Activated effector memory CD4-positive, alpha-beta T cell treated with Interleukin-2 at 50 U/mL for 16 hours (primary cell): Measurements from ENCODE around the gene ASPHD1.
"Not testable (repeated sequence)": the region's sequence is repeated elsewhere in the genome, so short reads cannot be mapped to it uniquely, and the experiment has no call there.

ENCODE experiments used
- DNase-seq: peaks from one replicate; pipeline ENCODE4 v3.0.0-alpha.2; 2020

Gene ASPHD1

DNA sequence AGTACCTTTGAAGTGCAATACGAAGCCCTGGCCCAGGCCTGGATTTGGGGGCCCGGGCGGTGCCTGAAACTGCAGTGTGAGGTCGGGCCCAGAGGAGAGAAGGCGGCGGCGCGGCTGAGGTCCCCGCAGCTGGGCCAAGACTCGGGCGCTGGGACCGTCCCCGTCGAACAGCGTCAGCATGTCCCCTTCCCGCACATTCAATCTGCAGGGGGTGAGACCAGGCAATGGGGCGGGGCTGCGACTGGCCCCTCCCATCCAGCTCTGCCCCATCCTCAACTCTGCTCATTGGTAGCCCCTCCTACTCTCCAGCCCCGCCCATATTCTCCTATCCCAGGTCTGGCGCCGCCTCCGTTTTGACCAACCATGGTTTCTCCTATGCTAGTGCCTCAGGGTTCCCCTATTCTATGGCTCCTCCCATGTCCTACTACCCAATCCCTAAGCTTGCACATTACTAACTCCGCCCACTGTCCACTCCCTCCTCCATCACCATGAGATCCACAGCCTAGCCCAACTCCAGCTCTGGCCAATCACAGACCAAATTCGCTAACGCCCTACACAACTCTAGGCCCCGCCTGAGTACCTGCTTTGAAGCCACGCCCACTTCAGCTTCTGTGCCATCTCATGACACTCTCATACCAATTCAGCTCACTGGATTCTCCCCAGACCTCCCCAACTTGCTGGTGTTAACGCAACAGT lies 22.9 kb upstream of the ASPHD1 start:
- DNase-seq, result peak; percentile 2

DNA sequence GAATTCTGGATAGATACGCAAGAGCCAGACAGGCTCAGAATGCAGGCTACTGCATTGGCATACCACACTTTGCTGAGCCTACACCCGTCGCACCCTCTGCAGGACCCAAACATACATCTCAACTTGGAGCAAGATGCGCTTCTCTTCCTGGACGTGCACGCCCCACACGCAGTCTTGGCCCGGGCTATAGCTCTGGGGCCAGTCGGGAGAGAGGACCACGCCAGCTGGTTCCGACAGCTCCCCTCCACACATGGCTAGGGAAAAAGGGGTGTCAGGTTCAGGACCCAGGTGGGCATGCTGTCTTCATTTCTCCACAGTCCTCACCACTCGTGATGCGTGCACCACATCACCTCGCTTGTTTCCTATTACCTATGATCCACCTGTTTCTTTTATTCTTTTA lies 22.1 kb upstream of the ASPHD1 start:
- no peak for DNase-seq

DNA sequence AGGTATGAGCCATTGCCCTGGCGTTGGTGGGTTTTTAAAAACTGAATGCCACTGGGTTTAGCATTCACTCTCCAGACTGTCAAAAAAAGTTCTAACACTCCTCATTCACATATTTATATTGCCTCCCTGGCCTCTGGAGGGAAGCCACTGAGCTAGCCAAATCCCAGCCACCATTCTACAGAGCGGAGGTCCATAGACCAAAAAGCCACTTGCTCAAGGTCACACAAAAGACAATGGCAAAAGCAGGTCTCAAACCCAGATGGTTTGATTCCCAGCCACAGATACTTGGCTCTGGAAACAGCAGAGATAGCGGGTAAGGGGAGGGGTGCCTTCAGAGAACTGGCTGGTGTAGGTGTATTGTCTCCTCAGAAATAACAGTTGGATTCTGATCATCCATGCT lies 19.2 kb upstream of the ASPHD1 start:
- DNase-seq, result no peak

DNA sequence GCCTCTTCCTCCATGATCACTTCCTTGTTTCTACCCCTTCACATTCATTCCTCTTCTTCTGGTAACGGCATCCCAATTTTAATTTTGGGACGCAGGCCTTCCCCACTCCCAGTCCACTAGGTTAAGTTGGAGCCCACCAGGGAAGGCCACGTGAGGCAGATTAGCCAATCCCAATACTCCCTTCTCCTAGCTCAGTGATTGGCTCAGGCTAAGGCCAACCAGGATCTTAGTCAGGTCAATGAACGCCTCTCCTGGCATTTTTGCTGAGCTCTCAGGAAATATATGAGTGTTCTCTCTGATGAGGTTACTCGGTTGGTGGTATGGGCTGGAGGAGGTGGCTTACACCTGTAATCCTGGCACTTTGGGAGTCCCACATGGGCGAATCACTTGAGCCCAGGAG lies 16.3 kb upstream of the ASPHD1 start:
- DNase-seq, result no peak

DNA sequence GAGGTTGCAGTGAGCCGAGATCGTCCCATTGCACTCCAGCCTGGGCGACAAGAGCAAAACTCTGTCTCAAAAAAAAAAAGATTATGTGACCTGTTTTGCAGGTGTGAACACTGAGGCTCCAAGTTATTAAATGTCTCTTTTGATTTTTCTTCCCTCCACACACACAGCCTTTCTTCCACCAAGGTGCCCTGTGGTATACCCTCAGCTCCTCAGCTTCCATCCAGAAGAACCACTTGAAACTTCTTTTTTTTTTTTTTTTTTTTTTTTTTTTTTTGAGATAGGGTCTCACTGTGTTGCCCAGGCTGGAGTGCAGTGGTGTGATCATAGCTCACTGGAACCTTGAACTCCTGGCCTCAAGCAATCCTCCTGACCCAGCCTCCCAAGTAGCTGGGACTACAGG lies 10.9 kb upstream of the ASPHD1 start:
- DNase-seq, result not testable (repeated sequence)

DNA sequence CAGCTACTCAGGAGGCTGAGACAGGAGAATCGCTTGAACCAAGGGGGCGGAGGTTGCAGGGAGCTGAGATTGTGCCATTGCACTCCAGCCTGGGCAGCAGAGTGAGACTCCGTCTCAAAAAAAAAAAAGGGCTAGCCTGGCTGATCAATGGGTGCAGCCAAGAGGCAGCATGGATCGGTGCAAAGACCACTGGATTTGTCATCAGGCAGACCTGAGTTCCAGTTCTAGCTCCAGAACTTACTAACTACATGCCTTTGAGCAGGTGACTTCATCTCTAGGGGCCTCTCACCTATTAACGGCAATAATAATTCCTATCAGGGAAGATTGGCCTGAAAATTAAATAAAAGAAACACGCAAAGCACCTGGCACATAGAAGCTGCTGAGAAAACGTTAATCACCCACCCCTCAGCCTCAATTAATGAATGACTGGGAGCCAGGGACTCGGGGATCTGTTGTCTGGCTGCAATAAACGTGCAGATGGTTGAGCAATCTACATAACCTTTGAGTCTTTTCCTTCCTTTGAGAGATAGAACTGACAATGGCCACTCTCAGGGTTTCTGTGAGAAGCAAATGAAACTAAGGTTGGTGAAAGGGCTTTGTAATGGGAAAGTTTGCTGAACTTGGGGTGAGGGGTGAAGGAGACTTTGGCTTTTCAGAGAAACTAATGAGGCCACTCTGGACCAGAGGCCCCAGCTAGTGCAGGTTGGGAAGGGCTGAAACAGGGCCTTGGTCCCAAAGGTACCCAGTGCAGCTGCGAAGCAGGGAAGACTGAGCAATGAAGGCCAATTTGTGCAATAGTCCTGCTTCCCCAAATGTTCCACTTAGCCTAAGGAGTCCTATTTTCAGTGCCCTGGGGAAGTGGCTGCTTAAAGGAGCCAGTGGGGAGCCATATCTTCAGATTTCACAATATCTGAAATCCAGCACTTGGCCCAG lies 8.5 kb upstream of the ASPHD1 start:
- DNase-seq, result no peak

DNA sequence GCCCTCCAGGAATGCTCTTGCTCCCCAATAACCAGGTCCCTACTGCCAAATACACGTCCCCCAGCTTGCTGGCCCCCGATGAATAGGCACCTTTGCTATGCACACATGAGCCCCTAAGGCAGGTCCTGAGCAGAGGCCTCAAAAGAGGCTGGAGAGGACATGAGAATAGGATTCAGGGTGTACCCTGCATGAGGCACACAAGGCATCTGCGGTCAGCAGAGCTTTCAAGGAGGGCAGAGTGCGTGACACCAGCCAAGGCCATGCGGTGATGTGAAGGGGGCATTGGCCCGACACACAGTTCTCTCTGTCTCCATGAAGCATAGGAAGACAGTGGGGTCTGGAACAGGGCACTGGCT lies 7.9 kb upstream of the ASPHD1 start:
- DNase-seq, result no peak

DNA sequence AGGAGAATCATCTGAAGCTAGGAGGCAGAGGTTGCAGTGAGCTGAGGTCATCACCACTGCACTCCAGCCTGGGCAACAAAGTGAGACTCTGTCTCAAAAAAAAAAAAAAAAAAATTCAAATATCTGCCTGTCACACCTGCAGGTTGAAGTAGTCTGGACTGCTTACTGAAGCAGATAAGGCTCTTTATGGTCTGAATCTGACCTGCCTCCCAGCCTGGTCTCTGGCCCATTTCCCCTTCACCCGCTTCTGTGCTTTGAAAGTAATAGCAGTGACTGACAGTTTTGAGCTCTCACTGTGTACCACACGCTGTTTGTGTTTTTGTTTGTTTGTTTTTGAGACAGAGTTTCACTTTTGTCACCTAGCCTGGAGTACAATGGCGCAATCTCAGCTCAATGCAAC lies 6.7 kb upstream of the ASPHD1 start:
- no peak for DNase-seq

DNA sequence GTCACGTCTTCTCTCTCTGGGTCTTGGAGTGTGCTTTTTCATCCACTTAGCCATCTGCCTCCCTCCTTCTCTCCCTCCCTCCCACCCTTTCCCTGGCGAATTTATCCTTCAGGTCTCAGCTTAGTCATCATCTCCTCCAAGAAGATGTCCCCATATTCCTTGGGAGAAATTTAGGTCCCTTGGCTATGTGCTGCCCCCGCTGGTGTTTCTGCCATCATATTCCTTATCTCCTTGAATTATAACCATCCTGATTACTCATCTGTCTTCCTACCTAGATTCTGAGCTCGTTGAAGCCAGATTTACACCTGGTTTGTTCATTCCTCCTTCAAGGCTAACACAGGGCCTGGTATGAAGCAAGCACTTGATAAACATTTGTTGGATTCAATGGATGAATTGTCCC lies 5.9 kb upstream of the ASPHD1 start:
- no peak for DNase-seq

DNA sequence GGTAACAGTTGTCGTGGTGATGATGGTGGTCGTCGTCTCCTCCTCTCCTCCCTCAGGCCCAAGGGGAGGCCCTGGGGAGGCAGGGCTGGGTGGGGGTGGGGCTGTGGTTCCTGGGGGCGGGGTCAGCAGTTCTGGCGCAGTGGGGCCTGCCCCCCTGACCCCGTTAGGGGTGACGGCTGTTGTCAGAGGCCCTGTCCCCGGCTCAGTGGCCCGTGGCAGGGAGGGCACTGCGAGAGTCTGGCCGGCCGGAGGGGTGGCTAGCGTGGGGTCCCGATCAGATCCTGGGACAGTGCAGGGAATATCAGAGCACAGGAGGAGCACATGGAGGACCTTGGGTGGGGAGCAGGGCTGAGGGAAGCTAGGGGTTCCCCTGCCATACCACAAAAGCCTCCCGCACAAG lies 3.4 kb upstream of the ASPHD1 start:
- DNase-seq, result no peak

DNA sequence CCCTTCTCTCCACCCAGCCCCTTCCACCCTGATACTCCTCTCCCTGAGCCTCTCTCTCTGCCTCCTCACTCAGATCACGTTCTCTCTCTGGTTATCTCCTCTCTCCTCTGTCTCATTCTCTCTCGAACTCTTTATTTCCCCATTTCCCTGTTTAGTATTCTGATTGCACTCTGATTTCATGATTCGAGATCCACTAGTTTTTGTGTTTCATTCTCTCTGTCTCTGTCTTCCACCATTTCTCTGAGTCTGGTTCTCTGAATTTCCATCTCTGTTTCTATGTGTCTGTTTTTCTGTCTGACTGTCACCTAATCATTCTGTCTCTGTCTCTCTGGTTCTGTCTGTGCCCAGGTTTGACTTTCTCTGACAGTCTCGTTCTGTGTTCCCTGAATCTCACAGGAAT lies 3.0 kb upstream of the ASPHD1 start:
- DNase-seq, result no peak

DNA sequence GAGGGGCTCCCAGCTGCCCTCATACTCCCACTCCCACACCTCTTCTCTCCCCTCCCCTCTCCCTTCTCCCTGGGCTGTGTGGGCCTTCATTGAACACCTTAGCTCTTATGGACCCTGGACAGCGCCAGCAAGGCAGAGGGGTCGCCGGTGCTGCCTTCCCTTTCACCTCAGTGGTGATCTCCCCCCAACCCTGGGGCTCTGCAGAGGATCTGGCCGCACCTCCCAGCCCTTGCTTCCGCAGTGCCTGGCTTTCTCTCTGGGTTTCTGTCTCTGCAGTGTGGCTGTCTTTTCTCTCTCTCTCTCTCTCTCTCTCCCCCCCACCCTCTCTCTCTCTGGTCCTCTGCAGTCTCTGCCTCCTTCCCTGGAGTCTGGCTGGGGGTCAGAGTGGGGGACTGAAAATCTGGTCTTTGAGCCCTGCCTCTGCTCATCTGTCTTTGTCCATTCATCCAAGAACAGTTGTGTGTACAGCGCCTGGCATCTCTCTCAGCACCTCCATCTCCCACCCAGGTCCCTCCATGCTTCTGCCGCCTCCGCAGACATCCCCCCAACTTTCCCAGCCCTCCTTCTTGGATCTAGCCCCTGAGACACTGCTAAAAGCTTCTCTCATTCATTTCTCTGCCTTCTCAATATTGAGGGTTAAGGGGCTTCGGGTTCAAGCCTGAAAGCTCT lies 2.0 kb upstream of the ASPHD1 start:
- no peak for DNase-seq

DNA sequence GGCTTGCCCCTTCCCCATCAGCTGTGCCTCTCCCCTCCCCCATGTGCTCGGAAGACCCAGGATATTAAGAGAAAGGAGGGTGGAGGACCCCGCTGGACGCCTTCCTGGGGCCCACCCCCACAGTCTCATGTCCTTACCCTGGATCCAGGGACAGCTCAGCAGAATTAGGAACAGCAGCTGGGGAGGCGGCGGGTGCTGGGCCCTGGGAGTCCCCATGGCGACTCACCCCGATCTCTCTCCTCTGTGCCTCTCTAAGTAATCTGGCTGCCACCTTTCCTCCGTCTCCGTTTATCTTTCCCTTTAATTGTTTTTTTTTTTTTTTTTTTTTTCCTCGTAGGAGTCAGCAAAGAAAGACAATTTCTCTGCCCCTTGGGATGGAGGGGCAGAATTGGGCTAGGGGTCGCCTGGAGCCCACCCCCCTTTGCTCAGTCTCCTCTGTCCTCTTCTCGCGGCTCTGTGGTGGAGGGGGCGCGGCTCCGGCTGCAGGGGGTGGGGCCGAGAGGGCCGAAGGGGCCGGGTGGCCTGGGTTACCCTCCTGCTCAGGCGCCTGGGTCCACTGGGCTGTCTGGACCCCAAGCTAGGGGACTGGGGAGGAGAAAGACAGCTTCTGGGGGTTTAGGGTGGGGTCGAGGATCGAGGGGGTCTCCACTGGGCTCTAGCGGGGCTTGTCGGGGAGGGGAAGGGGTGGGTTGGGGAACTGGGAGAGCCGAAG lies 1.3 kb upstream of the ASPHD1 start:
- DNase-seq, result no peak

DNA sequence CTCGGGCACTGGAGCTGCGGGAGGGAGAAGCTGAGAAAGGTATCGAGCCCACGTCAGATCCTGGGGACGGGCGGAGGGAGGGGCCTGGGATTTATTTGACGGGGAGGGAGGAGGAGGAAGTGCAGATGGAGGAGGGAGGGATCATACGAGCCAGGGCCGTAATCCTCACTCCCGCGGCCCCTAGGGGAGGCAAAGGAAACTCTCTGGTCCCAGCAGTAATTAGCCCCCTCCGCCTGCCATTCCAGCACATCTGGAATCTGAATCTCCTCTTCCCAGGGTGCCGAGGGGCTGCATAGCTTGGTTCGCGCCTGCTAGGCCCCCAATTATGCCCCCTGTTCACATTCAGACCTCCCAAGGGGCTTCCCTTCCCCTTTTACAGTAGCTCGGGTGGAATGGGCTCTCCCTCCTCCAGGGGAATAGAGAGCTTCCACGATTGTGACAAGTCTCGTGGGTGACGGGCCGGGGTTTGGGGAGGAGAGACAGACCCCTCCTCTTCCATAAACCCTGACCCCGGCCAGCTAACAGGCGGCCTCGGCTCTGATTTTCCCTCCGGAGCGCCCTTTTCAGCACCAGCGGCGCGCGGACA lies 679 bp upstream of the ASPHD1 start, which contains the start of gene SEZ6L2:
SEZ6L2 (minus strand) TSS at position 35 of the 586 bp plus-strand sequence. CDS start 531 bp downstream, outside the sequence.
- no peak for DNase-seq

DNA sequence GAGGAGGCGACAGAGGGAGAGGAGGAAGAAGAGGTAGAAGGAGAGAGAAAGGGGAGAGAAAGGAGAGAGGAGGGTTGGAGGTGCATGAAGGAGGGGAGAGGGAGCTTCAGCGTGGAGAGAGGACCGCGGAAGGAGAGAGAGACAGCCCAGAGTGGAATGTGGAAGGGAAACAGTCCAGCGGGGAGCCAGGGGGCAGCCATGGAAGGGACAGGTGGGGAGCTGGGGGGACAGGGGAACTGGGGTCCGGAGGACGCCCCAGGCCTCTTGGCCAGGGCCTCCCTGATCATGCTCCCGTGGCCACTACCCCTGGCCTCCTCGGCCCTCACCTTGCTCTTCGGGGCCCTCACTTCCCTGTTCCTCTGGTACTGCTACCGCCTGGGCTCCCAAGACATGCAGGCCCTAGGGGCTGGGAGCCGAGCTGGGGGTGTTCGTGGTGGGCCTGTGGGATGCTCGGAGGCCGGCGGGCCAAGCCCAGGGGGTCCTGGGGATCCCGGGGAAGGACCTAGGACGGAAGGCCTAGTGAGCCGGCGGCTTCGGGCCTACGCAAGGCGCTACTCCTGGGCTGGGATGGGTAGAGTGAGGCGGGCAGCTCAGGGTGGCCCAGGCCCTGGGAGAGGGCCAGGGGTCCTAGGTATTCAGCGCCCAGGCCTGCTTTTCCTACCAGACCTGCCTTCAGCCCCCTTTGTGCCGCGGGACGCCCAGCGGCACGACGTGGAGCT lies 759 bp downstream of the ASPHD1 start:
- no peak for DNase-seq

DNA sequence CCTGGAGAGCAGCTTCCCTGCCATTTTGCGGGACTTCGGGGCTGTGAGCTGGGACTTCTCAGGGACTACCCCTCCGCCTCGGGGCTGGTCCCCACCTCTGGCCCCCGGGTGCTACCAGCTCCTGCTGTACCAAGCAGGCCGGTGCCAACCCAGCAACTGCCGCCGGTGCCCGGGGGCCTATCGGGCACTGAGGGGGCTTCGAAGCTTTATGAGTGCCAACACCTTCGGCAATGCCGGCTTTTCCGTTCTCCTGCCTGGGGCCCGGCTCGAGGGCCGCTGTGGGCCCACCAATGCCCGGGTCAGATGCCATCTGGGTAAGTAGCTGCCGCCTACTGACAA lies 1.3 kb downstream of the ASPHD1 start:
- DNase-seq, result no peak

DNA sequence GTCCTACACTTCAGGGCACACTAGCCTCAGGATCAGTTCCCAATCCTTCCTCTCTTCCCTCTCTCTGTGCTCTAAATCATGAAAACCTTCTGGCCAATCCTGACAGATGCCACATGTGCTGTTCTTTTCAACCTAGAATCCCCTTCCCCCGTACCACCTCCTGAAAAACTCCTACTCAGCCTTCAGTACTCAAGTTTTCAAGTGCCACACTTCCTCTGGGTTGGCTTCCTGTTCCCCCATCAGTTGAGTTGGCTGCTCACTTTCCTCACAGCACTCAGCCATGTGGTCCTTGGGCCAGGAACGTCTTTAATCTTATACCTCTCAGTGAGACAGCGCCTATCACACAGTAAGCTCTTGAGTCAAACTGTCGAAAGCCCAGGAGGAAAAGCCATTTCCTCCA lies 3.3 kb downstream of the ASPHD1 start:
- no peak for DNase-seq

DNA sequence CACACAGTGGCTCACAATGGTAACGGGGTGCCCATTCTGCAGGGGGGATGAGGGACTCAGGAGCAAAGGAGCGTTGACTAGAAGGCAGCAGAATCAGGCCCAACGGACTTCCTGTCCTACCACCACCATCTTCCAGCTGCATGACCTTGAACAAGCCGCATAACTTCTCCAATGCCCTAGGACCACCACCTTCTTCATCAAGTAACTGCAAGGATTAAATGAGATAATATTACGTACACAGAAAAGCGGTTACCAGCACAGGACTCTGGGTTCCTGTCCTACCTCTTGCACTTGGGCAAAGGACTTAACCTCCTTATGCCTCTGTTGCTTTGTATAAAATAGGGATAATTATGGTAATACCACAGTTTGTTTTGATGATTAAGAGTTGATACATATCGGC lies 4.7 kb downstream of the ASPHD1 start:
- no peak for DNase-seq

DNA sequence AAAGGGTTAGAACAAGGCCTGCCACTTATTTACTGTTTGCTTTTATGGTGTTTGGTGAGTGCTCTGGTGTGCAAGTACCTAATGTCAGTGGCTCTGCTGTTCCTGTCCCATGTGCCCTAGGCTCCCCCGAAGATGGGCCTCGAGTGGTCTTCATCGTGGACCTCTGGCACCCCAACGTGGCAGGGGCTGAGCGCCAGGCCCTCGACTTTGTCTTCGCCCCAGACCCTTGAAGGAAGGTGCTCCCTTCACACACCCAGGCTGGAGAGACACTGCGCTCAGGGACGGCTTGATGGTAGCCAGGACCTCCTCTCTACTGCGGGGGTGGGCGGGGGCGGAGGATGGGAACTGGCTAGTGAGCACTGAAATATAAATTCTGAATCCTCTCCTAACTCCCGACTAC lies 5.4 kb downstream of the ASPHD1 start:
- DNase-seq, result no peak

DNA sequence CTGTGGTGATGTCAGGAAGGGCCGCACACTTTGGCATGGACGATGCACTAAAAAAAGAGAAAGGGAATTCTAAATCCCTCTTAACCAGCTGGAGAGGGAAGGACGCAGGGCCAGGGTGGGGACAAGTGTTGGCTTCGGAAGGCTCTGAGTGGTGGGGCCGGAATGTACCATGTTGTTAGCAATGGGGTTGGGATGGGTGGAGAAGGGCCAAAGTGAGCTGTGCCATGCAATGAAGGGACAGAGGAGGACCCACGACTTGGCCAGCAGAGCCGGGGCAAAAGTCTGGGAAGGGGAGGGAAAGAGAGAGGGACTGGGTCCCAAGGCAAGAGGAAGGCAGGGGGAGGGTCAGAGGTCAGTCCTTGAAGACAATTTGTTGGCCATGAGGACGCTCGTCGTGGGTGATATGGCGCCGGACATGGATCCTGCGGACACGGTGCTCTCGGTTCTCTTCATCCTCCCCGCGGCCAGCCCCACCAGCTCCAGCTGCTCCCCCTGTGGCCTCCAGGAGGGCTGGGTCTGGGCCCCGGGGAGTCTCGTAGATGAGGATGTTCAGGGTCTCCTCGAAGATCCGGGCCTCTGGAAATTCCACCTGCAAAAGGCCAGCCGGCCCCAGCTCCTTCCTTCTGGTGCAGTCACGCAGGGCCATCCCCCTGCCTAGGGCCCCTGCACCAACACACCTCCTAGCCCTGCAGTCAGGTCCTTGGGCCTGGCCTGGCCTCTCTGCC lies 6.4 kb downstream of the ASPHD1 start:
- no peak for DNase-seq

DNA sequence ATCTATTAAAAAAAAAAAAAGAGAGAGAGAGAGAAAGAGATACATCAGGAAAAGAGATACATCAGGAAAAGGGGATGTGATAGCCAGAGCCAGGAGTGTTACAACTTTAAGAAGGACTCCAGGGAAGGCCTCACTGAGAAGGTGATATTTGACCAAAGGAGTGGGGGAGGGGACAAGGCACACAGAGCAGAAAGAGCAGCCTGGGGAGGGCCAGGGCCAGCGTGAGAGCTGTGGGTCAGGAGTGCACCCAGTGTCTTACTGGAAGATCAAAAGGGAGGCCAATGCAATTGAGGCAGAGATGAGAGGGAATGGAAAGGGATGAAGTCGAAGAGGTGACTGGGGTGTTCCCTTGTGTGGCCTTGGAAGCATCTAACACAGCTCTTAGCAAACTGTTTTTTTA lies 7.7 kb downstream of the ASPHD1 start:
- DNase-seq, result no peak
